ENCODE results near the gene NANOG. TPM values are rescaled to one million over a fixed set of nuclear protein-coding genes. Genes with fewer than 3 reads are reported as not detected.
"Not testable (repeated sequence)": the region's sequence is repeated elsewhere in the genome, so short reads cannot be mapped to it uniquely, and the experiment has no call there.

Gene NANOG
- total RNA-seq, 3 donors from 2014 or later, result 0.64 TPM; not detected in 2

- Histone ChIP-seq H3K4me1 (ENCODE audit: low read depth) (no peaks in the 10 kb centered on the region), H3K36me3 (ENCODE audit: low read depth) (no peaks in the 10 kb centered on the region), H3K4me3 (no peak overlapping the region), H3K9me3 (no peaks in the 10 kb centered on the region)
- intact Hi-C loops (cut with DNase I, micrococcal nuclease), result no loop called here
- DNase-seq (no peak), ATAC-seq (no peak)
- TF ChIP-seq CTCF (IDR thresholded peaks at IDR 0.05), result no peak
Observed at GRCh38 chr12:7833831-7834230, 44.6 kb downstream of the NANOG start.

GRCh38 chr12:7834701-7835100, 45.5 kb downstream of the NANOG start:
- Histone ChIP-seq H3K4me1 (ENCODE audit: low read depth) (no peaks in the 10 kb centered on the region), H3K36me3 (ENCODE audit: low read depth) (no peaks in the 10 kb centered on the region), H3K4me3 (no peak overlapping the region), H3K9me3 (no peaks in the 10 kb centered on the region)
- ATAC-seq (no peak), DNase-seq (no peak)
- TF ChIP-seq CTCF (IDR thresholded peaks at IDR 0.05), result no peak
- intact Hi-C loops (cut with DNase I, micrococcal nuclease), result no loop called here

- Histone ChIP-seq H3K36me3 (ENCODE audit: low read depth) (no peaks in the 10 kb centered on the region), H3K4me3 (no peak overlapping the region), H3K9me3 (no peaks in the 10 kb centered on the region), H3K4me1 (ENCODE audit: low read depth) (no peaks in the 10 kb centered on the region)
- intact Hi-C loops (cut with DNase I, micrococcal nuclease), result no loop called here
- ATAC-seq (no peak), DNase-seq (no peak)
- TF ChIP-seq CTCF (IDR thresholded peaks at IDR 0.05), result no peak
Observed at GRCh38 chr12:7835116-7835515, 45.9 kb downstream of the NANOG start.

- no peak for DNase-seq
- no peak overlapping the region for H3K4me3 ChIP-seq
- no peaks in the 10 kb centered on the region for H3K36me3 ChIP-seq (ENCODE audit: low read depth)
- intact Hi-C loops (cut with DNase I, micrococcal nuclease), result no loop called here
- no peak for TF ChIP-seq CTCF (IDR thresholded peaks at IDR 0.05)
- no peaks in the 10 kb centered on the region for H3K4me1 ChIP-seq (ENCODE audit: low read depth)
- ATAC-seq, result no peak
- H3K9me3 ChIP-seq, result no peaks in the 10 kb centered on the region
Observed at GRCh38 chr12:7835766-7836165, 46.6 kb downstream of the NANOG start.

GRCh38 chr12:7837366-7837765, 48.2 kb downstream of the NANOG start:
- DNase-seq (no peak), ATAC-seq (no peak)
- Histone ChIP-seq H3K9me3 (no peaks in the 10 kb centered on the region), H3K4me3 (no peak overlapping the region), H3K4me1 (ENCODE audit: low read depth) (no peaks in the 10 kb centered on the region), H3K36me3 (ENCODE audit: low read depth) (no peaks in the 10 kb centered on the region)
- intact Hi-C loops (cut with DNase I, micrococcal nuclease), result no loop called here
- no peak for TF ChIP-seq CTCF (IDR thresholded peaks at IDR 0.05)

GRCh38 chr12:7839226-7839625, 50.0 kb downstream of the NANOG start:
- H3K4me3 ChIP-seq; H3K9me3 ChIP-seq; DNase-seq; H3K36me3 ChIP-seq (ENCODE audit: low read depth); H3K4me1 ChIP-seq (ENCODE audit: low read depth); ATAC-seq; intact Hi-C loops (cut with DNase I, micrococcal nuclease): not testable (repeated sequence)

GRCh38 chr12:7839848-7840247, 50.6 kb downstream of the NANOG start:
- H3K4me3 ChIP-seq; H3K9me3 ChIP-seq; H3K4me1 ChIP-seq (ENCODE audit: low read depth); H3K36me3 ChIP-seq (ENCODE audit: low read depth); intact Hi-C loops (cut with DNase I, micrococcal nuclease); ATAC-seq; DNase-seq: not testable (repeated sequence)

- H3K9me3 ChIP-seq; H3K36me3 ChIP-seq (ENCODE audit: low read depth); DNase-seq; H3K4me1 ChIP-seq (ENCODE audit: low read depth); H3K4me3 ChIP-seq; ATAC-seq; intact Hi-C loops (cut with DNase I, micrococcal nuclease): not testable (repeated sequence)
Observed at GRCh38 chr12:7842444-7842843, 53.2 kb downstream of the NANOG start.

GRCh38 chr12:7843149-7843548, 53.9 kb downstream of the NANOG start:
- intact Hi-C loops (cut with DNase I, micrococcal nuclease); DNase-seq; H3K9me3 ChIP-seq; H3K4me1 ChIP-seq (ENCODE audit: low read depth); H3K36me3 ChIP-seq (ENCODE audit: low read depth); ATAC-seq; H3K4me3 ChIP-seq: not testable (repeated sequence)

- H3K4me1 ChIP-seq (ENCODE audit: low read depth); DNase-seq; H3K4me3 ChIP-seq; H3K36me3 ChIP-seq (ENCODE audit: low read depth); intact Hi-C loops (cut with DNase I, micrococcal nuclease); H3K9me3 ChIP-seq: not testable (repeated sequence)
- peak; percentile 48 for ATAC-seq
Observed at GRCh38 chr12:7843583-7843982, 54.4 kb downstream of the NANOG start.

Data from mucosa of descending colon (tissue), 3 donors.